ENCODE data around the gene PC.

Gene PC

GRCh38 chr11:66851698-66852465 lies 106.3 kb downstream of the PC start:
- no peak for DNase-seq

GRCh38 chr11:66851239-66851596 lies 107.0 kb downstream of the PC start:
- DNase-seq = no peak

GRCh38 chr11:66850588-66851238 lies 107.5 kb downstream of the PC start:
- DNase-seq = no peak

GRCh38 chr11:66850235-66850587 lies 108.0 kb downstream of the PC start:
- DNase-seq = no peak

GRCh38 chr11:66849501-66850234 lies 108.5 kb downstream of the PC start:
- no peak for DNase-seq

GRCh38 chr11:66848671-66849500 lies 109.3 kb downstream of the PC start:
- DNase-seq = no peak

- no peak for DNase-seq
Measured at GRCh38 chr11:66847461-66848232, 110.5 kb downstream of the PC start.

- no peak for DNase-seq
Measured at GRCh38 chr11:66846671-66847091, 111.5 kb downstream of the PC start.

- no peak for DNase-seq
Measured at GRCh38 chr11:66845876-66846212, 112.3 kb downstream of the PC start.

- DNase-seq = no peak
Measured at GRCh38 chr11:66845143-66845875, 112.9 kb downstream of the PC start.

- DNase-seq = no peak
Measured at GRCh38 chr11:66844496-66845142, 113.6 kb downstream of the PC start.

GRCh38 chr11:66843776-66844495 lies 114.2 kb downstream of the PC start:
- no peak for DNase-seq

GRCh38 chr11:66842896-66843775 lies 115.0 kb downstream of the PC start, which contains the start of gene RCE1:
Gene RCE1, plus strand, starts transcription at chr11:66843441. Its CDS starts 15 bp downstream, at chr11:66843456.
- peak; percentile 93 for DNase-seq

- DNase-seq = no peak
Measured at GRCh38 chr11:66842501-66842895, 115.7 kb downstream of the PC start.

GRCh38 chr11:66841861-66842260 lies 116.3 kb downstream of the PC start:
- no peak for DNase-seq

- DNase-seq = no peak
Measured at GRCh38 chr11:66840317-66841091, 117.7 kb downstream of the PC start.

GRCh38 chr11:66835768-66836405 lies 122.3 kb downstream of the PC start:
- DNase-seq = no peak

GRCh38 chr11:66834943-66835342 lies 123.2 kb downstream of the PC start:
- DNase-seq = no peak

Data from activated CD4-positive, CD25-positive, alpha-beta regulatory T cell treated with anti-CD3 and anti-CD28 coated beads, Interleukin-2, amount 50 U/mL, for 72 hours (primary cell).